Keratinocyte (primary cell): ENCODE measurements around the gene ARMC2. TPM values are rescaled to one million over a fixed set of nuclear protein-coding genes. Genes with fewer than 3 reads are reported as not detected.
A peak's percentile ranks its signal among the peaks of the same experiment; 100 is the strongest.

ENCODE experiments used
- DNase-seq: peaks from one replicate; pipeline ENCODE4 v3.0.0-alpha.2; 2011; ENCODE audit warnings: low read depth, missing footprints, low spot score
- FAIRE-seq: peaks from 2 replicates; lab custom pipeline; 2011; peaks lifted over from hg19 to GRCh38; lab: Jason Lieb, UNC
- H2AFZ ChIP-seq: 2 replicates; pipeline ENCODE4 v1.6.0; 2012; ENCODE audit warnings: low read length, control low read depth, inconsistent platforms; ENCODE audit not compliant: control insufficient read depth
- H3K27ac ChIP-seq: 2 replicates; pipeline ENCODE4 v1.5.1; 2011; ENCODE audit warnings: low read length; ENCODE audit not compliant: control insufficient read depth, insufficient read depth
- H3K27me3 ChIP-seq: 3 replicates; pipeline ENCODE4 v1.6.0; 2011; ENCODE audit warnings: low read length; ENCODE audit not compliant: control insufficient read depth, insufficient read depth; ENCODE audit errors: extremely low read depth
- H3K36me3 ChIP-seq, 2 experiments: 2 replicates in 1 of 2; 3 replicates in 1 of 2; pipeline ENCODE4 v1.5.1; 2011; ENCODE audit warnings: low read length in 2 of 2, mild to moderate bottlenecking in 1 of 2; ENCODE audit not compliant: control insufficient read depth in 2 of 2, insufficient read depth in 2 of 2; ENCODE audit errors: extremely low read depth in 1 of 2
- H3K4me1 ChIP-seq: 3 replicates; pipeline ENCODE4 v1.5.1; 2011; ENCODE audit warnings: low read length; ENCODE audit not compliant: control insufficient read depth, insufficient read depth; ENCODE audit errors: extremely low read depth
- H3K4me2 ChIP-seq: 3 replicates; pipeline ENCODE4 v1.6.0; 2011; ENCODE audit warnings: low read depth, low read length; ENCODE audit not compliant: control insufficient read depth, insufficient read depth; ENCODE audit errors: extremely low read depth
- H3K4me3 ChIP-seq, 3 experiments: fragments of 200-600 bp in 1 of 3; sonication (generic) in 1 of 3; 2 replicates in 2 of 3; 3 replicates in 1 of 3; pipeline ENCODE4 v1.5.1; 2011 to 2016; ENCODE audit warnings: low read length in 3 of 3, mild to moderate bottlenecking in 3 of 3, control low read depth in 2 of 3, inconsistent platforms in 1 of 3, low read depth in 1 of 3, mixed read lengths in 1 of 3, mixed run types in 1 of 3, moderate library complexity in 1 of 3; ENCODE audit not compliant: control insufficient read depth in 2 of 3, insufficient read depth in 2 of 3; ENCODE audit errors: extremely low read depth in 1 of 3
- H3K79me2 ChIP-seq: 2 replicates; pipeline ENCODE4 v1.6.0; 2012; ENCODE audit warnings: low read length; ENCODE audit not compliant: control insufficient read depth, insufficient read depth
- H3K9ac ChIP-seq: 3 replicates; pipeline ENCODE4 v1.6.0; 2011; ENCODE audit warnings: low read length; ENCODE audit not compliant: control insufficient read depth, insufficient read depth; ENCODE audit errors: extremely low read depth
- H3K9me1 ChIP-seq: 3 replicates; pipeline ENCODE4 v1.6.0; 2011; ENCODE audit warnings: low read length; ENCODE audit not compliant: control insufficient read depth, insufficient read depth; ENCODE audit errors: extremely low read depth
- H3K9me3 ChIP-seq: 2 replicates; pipeline ENCODE4 v1.5.1; 2012; ENCODE audit warnings: low read depth, low read length; ENCODE audit not compliant: control insufficient read depth
- H4K20me1 ChIP-seq: 3 replicates; pipeline ENCODE4 v1.6.0; 2011; ENCODE audit warnings: low read length; ENCODE audit not compliant: control insufficient read depth, insufficient read depth; ENCODE audit errors: extremely low read depth
- CTCF ChIP-seq, 3 experiments: IDR thresholded peaks in 1 of 3; conservative IDR thresholded peaks in 1 of 3; optimal IDR thresholded peaks in 1 of 3; 2 replicates in 2 of 3; 3 replicates in 1 of 3; pipeline versions ENCODE3 to v1.5.1; 2011; ENCODE audit warnings: low read length in 3 of 3, mild to moderate bottlenecking in 3 of 3, moderate library complexity in 2 of 3, control low read depth in 1 of 3, inconsistent platforms in 1 of 3; ENCODE audit not compliant: insufficient read depth in 2 of 3; ENCODE audit errors: extremely low read depth in 1 of 3
- EZH2 ChIP-seq: IDR thresholded peaks from one replicate; pipeline ENCODE4 v1.6.1; 2012; ENCODE audit warnings: inconsistent platforms, mild to moderate bottlenecking, low read length, moderate library complexity
- dilution Hi-C: fragments of 300-500 bp; cut with MboI; formaldehyde crosslinking; loops from one replicate; pipeline ENCODE4 v1.7.0; 2020; ENCODE audit warnings: low sequenced_read_pairs; ENCODE audit not compliant: extremely low pct_ligation_motif_present
- polyA plus RNA-seq, 5 experiments: library from polyadenylated mRNA; depleted of rRNA in 3 of 5; stranded (reverse) in 3 of 5; stranded (forward) in 1 of 5; unstranded in 1 of 5; fragments of >200 nt; gene quantifications; 1 replicate in 1 of 5; 2 replicates in 3 of 5; 3 replicates in 1 of 5; pipeline versions ENCODE4 v1.2.1 to v1.2.3, GENCODE V29; 2011 to 2012; ENCODE audit warnings: missing spikeins in 2 of 5, low read depth in 1 of 5, low replicate concordance in 1 of 5

The ARMC2 gene
- polyA plus RNA-seq, 1 donor (not counting 4 experiments of a cell fraction or from before 2014, with no cell fraction given), result 3.8 TPM

GRCh38 chr6:108836061-108836460 is 12.2 kb upstream of the ARMC2 start:
- Histone ChIP-seq H3K9ac (no peak overlapping the region), H3K27ac (no peak overlapping the region), H3K4me3 (no peak overlapping the region), H3K27me3 (no peaks in the 10 kb centered on the region), H3K9me1 (no peaks in the 10 kb centered on the region), H3K4me2 (no peak overlapping the region), H3K79me2 (no peaks in the 10 kb centered on the region), H2AFZ (no peak overlapping the region), H3K36me3 (no peaks in the 10 kb centered on the region), H3K9me3 (no peaks in the 10 kb centered on the region), H3K4me1 (peaks cover 3% of the 10 kb centered on the region), H4K20me1 (no peaks in the 10 kb centered on the region)
- FAIRE-seq (no peak), DNase-seq (no peak)
- TF ChIP-seq EZH2, result no peak
- no peak for TF ChIP-seq CTCF (optimal IDR thresholded peaks at IDR 0.05 in 1 of 3, IDR thresholded peaks at IDR 0.05 in 1 of 3, conservative IDR thresholded peaks at IDR 0.05 in 1 of 3; ENCODE audit: extremely low read depth in 1 of 3, insufficient read depth in 2 of 3, low read length in 3 of 3)
- dilution Hi-C loops, result no loop called here

GRCh38 chr6:108837236-108837971 is 10.8 kb upstream of the ARMC2 start:
- H3K79me2 ChIP-seq, result no peaks in the 10 kb centered on the region
- no peaks in the 10 kb centered on the region for H3K9me3 ChIP-seq
- TF ChIP-seq EZH2 (no peak), CTCF (optimal IDR thresholded peaks at IDR 0.05 in 1 of 3, IDR thresholded peaks at IDR 0.05 in 1 of 3, conservative IDR thresholded peaks at IDR 0.05 in 1 of 3; ENCODE audit: extremely low read depth in 1 of 3, insufficient read depth in 2 of 3, low read length in 3 of 3) (no peak)
- no peaks in the 10 kb centered on the region for H3K4me1 ChIP-seq
- H3K27ac ChIP-seq, result no peak overlapping the region
- no peaks in the 10 kb centered on the region for H3K9me1 ChIP-seq
- no peaks in the 10 kb centered on the region for H3K27me3 ChIP-seq
- DNase-seq, result no peak
- H2AFZ ChIP-seq, result no peak overlapping the region
- H3K4me3 ChIP-seq, result no peak overlapping the region
- peak; percentile 53 for FAIRE-seq
- dilution Hi-C loops, result no loop called here
- H3K9ac ChIP-seq, result no peak overlapping the region
- H3K4me2 ChIP-seq, result no peak overlapping the region
- H4K20me1 ChIP-seq, result no peaks in the 10 kb centered on the region
- H3K36me3 ChIP-seq, result no peaks in the 10 kb centered on the region
